Measurements from ENCODE around the gene KRTAP4-8.
"Not testable (repeated sequence)": the region's sequence is repeated elsewhere in the genome, so short reads cannot be mapped to it uniquely, and the experiment has no call there.

KRTAP4-8 gene

DNA sequence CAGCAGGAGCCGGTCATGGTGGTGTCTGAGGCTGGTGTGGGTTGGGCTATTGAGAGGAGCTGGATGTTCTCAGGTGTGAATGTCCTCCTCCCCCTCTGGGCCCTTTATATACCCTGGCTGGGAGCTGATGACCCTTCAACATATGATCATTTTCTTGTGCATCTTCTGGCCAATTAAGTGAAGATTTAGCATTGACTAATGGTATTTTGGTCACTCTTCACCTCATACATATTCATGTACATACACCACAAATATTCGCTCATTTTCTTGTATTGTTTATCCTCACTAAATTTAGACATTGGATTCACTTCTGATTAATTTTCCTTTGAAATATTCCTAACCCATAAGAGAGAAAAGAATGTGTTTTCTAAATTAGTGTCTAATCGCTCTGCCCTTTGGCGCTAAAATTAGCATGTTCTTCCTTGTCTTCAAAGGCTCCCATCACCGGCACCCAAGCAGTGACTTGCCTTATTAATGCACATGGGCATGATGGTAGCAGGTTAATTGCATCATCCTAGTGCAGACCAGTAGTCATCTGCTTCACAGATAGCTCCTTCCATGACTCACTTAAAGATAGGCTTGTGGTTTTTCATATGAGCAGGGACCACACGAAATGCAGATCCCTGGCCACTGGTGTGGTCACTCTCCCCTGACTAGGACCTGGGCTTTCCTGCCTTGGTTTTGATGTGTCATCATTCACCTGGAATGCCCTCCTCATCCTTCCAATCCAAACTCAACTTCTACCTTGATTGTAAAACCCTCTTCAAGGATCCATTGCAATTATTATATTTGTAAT, 31.9 kb downstream of the KRTAP4-8 start, which contains the start of gene KRTAP2-4:
TSS of gene KRTAP2-4 (minus strand) at position 51 of the 796 bp plus-strand sequence. CDS start at position 17, 34 bp downstream.
- DNase-seq (ENCODE audit: extremely low read depth in 1 of 2, low read depth in 1 of 2): no peak

DNA sequence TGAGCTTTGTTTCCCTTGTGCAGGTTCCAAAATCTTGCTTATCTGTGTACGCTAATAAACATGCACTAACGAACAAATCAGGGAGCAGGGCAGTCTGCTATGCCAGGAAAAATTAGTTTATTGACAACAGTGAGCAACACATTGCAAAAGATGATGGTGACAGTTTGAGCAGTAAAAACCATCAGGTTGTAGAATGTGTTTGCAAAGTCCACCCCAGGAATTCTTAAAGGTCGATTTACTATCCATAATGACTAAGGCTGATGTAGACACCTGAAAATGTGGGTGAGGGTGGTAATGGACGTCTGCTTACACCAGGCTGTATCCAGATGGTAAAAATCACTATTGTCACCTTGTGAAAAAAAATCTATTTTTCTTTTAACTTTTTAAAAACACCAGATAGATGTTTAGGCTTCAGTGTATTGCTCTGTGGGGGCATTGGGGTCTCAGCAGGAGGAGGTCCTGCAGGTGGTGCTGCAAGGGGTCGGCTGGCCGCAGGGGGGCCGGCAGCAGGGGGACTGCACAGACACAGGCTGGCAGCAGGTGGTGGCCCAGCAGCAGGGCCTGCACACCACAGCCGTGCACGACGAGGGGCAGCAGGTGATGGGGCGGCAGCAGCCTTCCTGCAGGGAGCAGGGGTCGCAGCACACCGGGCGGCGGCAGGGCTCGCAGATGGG, 32.8 kb downstream of the KRTAP4-8 start:
- DNase-seq (ENCODE audit: extremely low read depth in 1 of 2, low read depth in 1 of 2): not testable (repeated sequence)

- no peak for DNase-seq (ENCODE audit: extremely low read depth in 1 of 2, low read depth in 1 of 2)
Measured at GRCh38 chr17:41064301-41064700, 33.6 kb downstream of the KRTAP4-8 start.

DNA sequence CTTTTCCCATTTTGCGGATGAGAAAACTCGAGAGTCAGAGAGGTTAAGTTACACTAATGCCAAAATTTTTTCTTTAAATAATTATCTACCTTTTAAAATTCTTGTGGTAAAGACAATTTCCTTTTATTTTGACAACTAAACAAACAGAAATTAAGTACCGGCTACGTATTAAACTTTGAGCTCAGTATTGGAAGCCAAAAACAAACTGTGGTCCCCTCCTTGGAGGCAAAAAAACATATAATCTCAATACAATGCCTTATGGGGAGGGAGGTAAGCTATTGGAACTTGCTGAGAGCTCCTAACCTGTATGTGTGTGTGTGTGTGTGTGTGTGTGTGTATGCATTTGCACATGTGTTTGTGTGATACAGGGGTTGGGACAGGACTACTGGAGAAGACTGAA, 34.5 kb downstream of the KRTAP4-8 start:
- no peak for DNase-seq (ENCODE audit: extremely low read depth in 1 of 2, low read depth in 1 of 2)

DNA sequence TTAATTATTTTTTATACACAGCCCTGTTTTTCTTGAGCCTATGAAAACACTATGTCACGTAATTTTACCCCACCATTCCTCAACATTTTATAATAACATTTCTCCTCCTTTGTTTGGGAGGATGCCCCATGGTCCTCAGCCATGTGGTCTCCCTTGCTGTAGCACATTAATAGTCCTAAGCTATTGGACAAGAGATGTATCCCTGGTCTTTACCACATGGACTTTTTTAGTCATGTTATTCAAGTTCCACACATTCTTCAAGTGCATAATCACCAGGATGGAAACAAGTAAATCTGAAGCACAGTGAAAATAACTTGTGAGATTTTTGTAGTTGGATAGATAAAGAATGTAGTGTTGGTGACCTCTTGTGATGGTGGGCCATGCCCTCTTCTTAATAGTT, 36.0 kb downstream of the KRTAP4-8 start:
- no peak for DNase-seq (ENCODE audit: extremely low read depth in 1 of 2, low read depth in 1 of 2)

DNA sequence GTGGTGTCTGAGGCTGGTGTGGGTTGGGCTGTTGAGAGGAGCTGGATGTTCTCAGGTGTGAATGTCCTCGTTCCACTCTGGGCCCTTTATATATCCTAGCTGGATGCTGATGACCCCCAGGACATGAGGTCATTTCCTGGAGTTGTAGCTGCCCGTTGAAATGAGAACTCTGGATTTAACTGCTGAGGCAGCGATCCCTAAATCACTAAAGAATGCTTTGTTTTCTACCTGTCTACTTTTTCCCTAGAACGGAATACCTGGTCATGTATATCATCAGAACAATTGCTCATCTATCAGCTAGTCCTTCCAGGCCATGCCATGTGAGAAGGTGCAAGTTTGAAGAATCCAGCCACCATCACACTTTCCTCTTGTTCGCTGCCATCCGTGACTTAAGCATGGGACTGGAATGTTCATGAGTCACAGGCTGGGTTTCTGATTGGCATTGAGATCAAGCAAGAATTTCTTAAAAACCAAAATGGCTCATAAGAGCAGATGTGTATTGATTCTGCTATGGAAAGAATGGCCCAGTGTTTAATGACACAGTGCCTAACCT, 37.8 kb downstream of the KRTAP4-8 start, which contains the start of gene KRTAP2-3:
TSS of gene KRTAP2-3 (minus strand) at position 63 of the 553 bp plus-strand sequence. CDS start 64 bp downstream, outside the sequence.
- no peak for DNase-seq (ENCODE audit: extremely low read depth in 1 of 2, low read depth in 1 of 2)

- DNase-seq (ENCODE audit: extremely low read depth in 1 of 2, low read depth in 1 of 2): not testable (repeated sequence)
Measured at GRCh38 chr17:41059276-41060051, 38.5 kb downstream of the KRTAP4-8 start.

GRCh38 chr17:41058741-41059140, 39.2 kb downstream of the KRTAP4-8 start:
- DNase-seq (ENCODE audit: extremely low read depth in 1 of 2, low read depth in 1 of 2): no peak

- DNase-seq (ENCODE audit: extremely low read depth in 1 of 2, low read depth in 1 of 2): no peak
Measured at GRCh38 chr17:41057547-41057946, 40.4 kb downstream of the KRTAP4-8 start.

GRCh38 chr17:41055130-41055529, 42.8 kb downstream of the KRTAP4-8 start, which contains the start of gene KRTAP2-2:
KRTAP2-2 (minus strand) TSS chr17:41055230; CDS start chr17:41055211, 19 bp downstream.
- not testable (repeated sequence) for DNase-seq (ENCODE audit: extremely low read depth in 1 of 2, low read depth in 1 of 2)

DNA sequence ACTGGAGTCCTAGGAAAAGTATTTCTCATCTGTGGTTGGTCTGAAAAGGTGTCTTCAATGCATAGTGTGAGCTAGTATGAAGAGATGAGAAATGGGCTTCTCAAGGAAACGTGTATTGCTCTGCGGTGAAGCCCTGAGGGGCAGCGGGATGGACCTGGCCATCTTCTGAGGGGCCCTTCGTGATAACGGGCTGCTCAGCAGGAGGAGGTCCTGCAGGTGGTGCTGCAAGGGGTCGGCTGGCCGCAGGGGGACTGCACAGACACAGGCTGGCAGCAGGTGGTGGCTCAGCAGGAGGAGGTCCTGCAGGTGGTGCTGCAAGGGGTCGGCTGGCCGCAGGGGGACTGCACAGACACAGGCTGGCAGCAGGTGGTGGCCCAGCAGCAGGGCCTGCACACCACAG, 43.4 kb downstream of the KRTAP4-8 start:
- DNase-seq (ENCODE audit: extremely low read depth in 1 of 2, low read depth in 1 of 2): not testable (repeated sequence)

DNA sequence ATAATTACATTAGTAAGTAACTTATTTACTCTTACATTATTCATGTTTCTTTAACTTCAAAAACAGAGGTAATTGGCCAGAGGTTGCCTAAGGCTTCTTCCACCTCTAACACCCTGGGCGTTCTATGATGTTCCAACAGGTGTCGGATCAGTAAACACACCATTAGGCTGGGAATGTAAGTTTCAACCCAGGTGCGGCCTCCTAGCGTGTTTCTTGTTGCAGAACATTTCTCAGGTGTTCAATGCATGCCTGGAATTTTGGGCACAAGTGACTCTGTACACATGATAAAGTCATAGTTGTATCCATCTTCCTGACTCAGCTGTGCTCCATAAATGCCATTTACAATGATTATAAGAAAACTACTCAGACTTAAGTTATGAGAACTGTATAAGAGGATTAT, 43.9 kb downstream of the KRTAP4-8 start:
- no peak for DNase-seq (ENCODE audit: extremely low read depth in 1 of 2, low read depth in 1 of 2)

DNA sequence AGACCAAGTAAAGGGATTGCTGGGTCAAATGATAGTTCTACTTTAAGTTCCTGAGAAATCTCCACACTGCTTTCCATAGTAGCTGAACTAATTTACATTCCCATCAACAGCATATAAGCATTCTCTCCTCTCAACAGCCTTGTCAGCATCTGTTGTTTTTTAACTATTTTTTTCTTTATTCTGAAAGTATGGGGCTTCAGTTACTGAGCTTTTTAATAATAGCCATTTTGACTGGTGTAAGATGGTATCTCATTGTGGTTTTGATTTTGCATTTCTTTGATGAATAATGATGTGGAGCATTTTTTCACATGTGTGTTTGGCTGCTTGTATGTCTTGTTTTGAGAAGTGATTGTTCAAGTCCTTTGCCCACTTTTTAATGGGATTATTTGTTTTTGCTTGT, 45.4 kb downstream of the KRTAP4-8 start:
- DNase-seq (ENCODE audit: extremely low read depth in 1 of 2, low read depth in 1 of 2): no peak

GRCh38 chr17:41049110-41049509, 48.8 kb downstream of the KRTAP4-8 start:
- DNase-seq (ENCODE audit: extremely low read depth in 1 of 2, low read depth in 1 of 2): no peak

DNA sequence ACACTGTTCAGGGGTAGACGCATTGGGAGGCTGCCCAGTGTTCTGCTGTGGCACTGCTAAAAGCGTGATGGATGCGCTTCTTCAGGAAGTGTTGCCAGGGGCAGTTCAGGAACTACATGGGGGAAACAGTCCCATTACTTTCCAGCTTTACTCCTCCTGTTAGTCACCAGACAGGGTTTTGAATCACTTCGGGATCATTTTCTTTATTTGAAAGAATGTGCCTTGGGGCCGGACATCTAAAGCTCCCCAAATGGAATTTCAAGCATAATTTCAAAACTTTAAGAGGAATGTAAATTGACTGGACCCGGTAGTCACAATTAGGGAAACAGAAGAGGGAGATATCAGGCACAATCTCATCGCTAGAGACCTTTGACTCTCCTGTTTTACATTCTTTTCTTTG, 49.5 kb downstream of the KRTAP4-8 start:
- DNase-seq (ENCODE audit: extremely low read depth in 1 of 2, low read depth in 1 of 2): no peak

Data from activated CD8-positive, alpha-beta memory T cell treated with anti-CD3 and anti-CD28 coated beads for 1 hour (primary cell).